ENCODE results near the gene PPM1D.
"Not testable (repeated sequence)": the region's sequence is repeated elsewhere in the genome, so short reads cannot be mapped to it uniquely, and the experiment has no call there.

GRCh38 chr17:60593441-60594036, 6.5 kb upstream of the PPM1D start:
- TF ChIP-seq, protein P1, sequence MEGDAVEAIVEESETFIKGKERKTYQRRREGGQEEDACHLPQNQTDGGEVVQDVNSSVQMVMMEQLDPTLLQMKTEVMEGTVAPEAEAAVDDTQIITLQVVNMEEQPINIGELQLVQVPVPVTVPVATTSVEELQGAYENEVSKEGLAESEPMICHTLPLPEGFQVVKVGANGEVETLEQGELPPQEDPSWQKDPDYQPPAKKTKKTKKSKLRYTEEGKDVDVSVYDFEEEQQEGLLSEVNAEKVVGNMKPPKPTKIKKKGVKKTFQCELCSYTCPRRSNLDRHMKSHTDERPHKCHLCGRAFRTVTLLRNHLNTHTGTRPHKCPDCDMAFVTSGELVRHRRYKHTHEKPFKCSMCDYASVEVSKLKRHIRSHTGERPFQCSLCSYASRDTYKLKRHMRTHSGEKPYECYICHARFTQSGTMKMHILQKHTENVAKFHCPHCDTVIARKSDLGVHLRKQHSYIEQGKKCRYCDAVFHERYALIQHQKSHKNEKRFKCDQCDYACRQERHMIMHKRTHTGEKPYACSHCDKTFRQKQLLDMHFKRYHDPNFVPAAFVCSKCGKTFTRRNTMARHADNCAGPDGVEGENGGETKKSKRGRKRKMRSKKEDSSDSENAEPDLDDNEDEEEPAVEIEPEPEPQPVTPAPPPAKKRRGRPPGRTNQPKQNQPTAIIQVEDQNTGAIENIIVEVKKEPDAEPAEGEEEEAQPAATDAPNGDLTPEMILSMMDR (IDR thresholded peaks at IDR 0.05; ENCODE audit: insufficient read depth, low read length, poor library complexity, severe bottlenecking) = not testable (repeated sequence)
- TF ChIP-seq EZH2phosphoT487 (conservative IDR thresholded peaks at IDR 0.05; ENCODE audit: low read length) = not testable (repeated sequence)
